ENCODE measurements around the gene A2ML1.

The A2ML1 gene

GRCh38 chr12:8822298-8822697, at the start of gene A2ML1:
TSS of gene A2ML1 (plus strand) at chr12:8822621. CDS start at chr12:8822652, 31 bp downstream.
- TF ChIP-seq, protein P1, sequence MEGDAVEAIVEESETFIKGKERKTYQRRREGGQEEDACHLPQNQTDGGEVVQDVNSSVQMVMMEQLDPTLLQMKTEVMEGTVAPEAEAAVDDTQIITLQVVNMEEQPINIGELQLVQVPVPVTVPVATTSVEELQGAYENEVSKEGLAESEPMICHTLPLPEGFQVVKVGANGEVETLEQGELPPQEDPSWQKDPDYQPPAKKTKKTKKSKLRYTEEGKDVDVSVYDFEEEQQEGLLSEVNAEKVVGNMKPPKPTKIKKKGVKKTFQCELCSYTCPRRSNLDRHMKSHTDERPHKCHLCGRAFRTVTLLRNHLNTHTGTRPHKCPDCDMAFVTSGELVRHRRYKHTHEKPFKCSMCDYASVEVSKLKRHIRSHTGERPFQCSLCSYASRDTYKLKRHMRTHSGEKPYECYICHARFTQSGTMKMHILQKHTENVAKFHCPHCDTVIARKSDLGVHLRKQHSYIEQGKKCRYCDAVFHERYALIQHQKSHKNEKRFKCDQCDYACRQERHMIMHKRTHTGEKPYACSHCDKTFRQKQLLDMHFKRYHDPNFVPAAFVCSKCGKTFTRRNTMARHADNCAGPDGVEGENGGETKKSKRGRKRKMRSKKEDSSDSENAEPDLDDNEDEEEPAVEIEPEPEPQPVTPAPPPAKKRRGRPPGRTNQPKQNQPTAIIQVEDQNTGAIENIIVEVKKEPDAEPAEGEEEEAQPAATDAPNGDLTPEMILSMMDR (IDR thresholded peaks at IDR 0.05; ENCODE audit: low read depth, low read length, missing control alignments), result no peak
- no peak within 1 kb of the TSS for H3K4me3 ChIP-seq (ENCODE audit: low read depth, low read length)
- no peak for DNase-seq (ENCODE audit: low read depth)

DNA sequence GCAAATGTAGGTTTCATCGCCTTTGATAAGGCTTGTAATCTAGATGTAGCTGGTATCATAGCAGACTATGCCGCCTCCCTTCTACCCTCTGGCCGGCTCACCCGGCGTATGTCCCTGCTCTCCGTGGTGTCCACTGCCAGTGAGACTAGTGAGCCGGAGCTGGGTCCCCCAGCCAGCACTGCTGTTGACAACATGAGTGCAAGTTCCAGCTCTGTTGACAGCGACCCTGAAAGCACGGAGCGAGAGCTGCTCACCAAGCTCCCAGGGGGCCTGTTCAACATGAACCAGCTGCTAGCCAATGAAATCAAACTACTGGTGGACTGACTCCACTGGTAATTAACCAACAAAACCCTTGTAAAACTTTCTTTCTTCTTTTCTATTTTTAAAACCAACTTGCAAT, 49.0 kb upstream of the A2ML1 start:
- TF ChIP-seq, protein P1 (IDR thresholded peaks at IDR 0.05; ENCODE audit: low read depth, low read length, missing control alignments), result no peak
- no peak overlapping the region for H3K4me3 ChIP-seq (ENCODE audit: low read depth, low read length)
- DNase-seq (ENCODE audit: low read depth), result no peak

DNA sequence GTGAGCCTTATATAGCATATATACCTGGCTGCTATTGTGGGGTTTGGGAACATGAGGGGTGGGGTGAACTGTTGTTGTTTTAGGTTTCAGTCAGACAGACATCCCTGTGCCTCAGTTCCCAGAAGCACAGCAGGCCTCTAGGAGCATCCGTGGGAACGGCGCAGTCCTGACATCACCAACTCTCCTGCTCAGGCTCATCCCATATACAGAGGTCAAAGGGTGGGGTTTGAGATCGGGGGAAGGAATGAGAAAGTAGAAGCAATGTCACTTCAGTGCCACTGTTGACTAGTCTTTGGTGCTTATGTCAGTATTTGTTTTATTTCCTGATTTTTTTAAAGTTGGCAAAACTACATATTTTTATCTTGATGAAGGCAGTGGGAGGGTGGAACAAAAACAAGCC, 43.1 kb upstream of the A2ML1 start:
- DNase-seq (ENCODE audit: low read depth), result no peak
- H3K4me3 ChIP-seq (ENCODE audit: low read depth, low read length), result no peak overlapping the region
- TF ChIP-seq, protein P1 (IDR thresholded peaks at IDR 0.05; ENCODE audit: low read depth, low read length, missing control alignments), result no peak

DNA sequence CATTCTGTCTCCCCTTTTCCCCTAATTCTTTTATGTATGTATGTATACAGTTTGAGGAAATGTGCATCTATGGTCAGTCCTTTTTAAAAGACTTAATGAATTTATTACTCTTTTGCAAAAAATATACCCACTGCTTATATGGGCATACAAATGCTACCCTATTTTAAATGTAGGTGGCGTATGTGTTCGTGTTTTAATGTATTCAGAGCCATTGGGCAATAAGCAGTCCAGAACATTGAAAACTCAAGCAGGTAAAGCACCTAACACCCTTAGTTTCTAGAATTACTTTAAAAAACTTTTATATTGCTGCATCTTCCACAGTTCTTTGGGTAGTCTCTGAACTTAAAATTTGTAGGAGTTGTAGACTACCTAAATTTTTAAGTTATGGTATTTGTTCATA, 42.6 kb upstream of the A2ML1 start:
- DNase-seq (ENCODE audit: low read depth), result no peak
- no peak overlapping the region for H3K4me3 ChIP-seq (ENCODE audit: low read depth, low read length)
- TF ChIP-seq, protein P1 (IDR thresholded peaks at IDR 0.05; ENCODE audit: low read depth, low read length, missing control alignments), result no peak

DNA sequence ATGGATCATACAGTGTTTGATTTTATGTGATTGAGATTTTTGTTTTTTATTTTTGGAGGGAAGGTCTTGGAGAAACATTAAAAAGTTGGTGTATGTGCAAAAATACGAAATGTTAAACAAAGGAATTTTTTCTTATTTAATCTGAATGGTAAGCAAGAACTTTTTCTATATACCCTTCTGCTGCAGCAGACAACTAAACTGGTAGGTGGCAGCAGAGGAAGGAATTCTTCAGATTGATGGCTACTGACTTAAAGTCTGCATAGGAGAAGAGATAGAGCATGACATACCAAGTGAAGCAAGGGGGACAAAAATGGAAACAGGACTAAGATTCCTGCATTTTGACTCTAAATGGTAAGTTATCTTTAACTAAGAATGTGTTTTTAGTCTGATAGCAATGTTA, 42.0 kb upstream of the A2ML1 start:
- no peak overlapping the region for H3K4me3 ChIP-seq (ENCODE audit: low read depth, low read length)
- TF ChIP-seq, protein P1 (IDR thresholded peaks at IDR 0.05; ENCODE audit: low read depth, low read length, missing control alignments), result peak; percentile 8
- no peak for DNase-seq (ENCODE audit: low read depth)

DNA sequence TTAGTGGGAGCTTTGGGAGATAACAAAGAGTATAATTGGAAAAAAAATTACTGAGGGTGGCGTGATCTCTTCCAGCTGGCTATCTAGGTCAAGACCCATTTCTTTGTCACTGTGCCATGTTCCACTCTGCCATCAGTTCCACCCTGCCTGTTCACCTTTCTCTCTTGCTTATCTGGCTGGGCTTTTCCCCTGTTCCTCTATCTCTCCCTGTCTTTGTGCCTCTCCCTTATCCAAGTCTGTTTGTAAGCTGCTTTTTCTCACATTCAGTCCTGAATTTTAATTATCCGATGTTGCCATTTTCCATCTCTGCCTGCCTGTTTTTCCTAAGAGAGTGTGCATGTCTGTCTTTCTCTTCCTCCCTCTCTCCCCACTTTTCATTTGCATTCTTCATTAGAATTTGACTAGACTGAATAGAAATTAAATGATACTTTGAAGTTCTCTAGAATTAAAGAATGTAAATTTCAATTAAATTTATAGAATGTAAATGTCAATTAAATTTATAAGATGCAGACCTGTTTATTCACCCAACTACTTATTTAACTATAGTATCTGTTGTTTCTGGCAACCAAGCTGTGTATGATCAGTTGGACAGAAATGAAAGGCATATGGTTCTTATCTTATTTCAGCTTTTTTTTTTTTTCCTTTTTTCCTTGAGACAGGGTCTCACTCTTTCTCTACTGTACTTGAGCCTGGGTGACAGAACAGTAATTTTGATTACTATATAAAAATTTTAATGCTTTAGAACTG, 40.9 kb upstream of the A2ML1 start:
- TF ChIP-seq, protein P1 (IDR thresholded peaks at IDR 0.05; ENCODE audit: low read depth, low read length, missing control alignments), result no peak
- DNase-seq (ENCODE audit: low read depth), result no peak
- H3K4me3 ChIP-seq (ENCODE audit: low read depth, low read length), result no peak overlapping the region
